H1 (cell line): Measurements from ENCODE around the gene IGSF5. TPM values are rescaled to one million over a fixed set of nuclear protein-coding genes. Genes with fewer than 3 reads are reported as not detected.

Experiments used
- CREB1 ChIP-seq: IDR thresholded peaks from 2 replicates; pipeline ENCODE4 v1.6.1; 2012; ENCODE audit warnings: inconsistent platforms
- GTF2F1 ChIP-seq: IDR thresholded peaks from 2 replicates; pipeline ENCODE4 v1.6.1; 2012; ENCODE audit warnings: low read depth, low read length, improper control_type of control experiment, borderline replicate concordance
- polyA plus RNA-seq, 7 experiments: library from polyadenylated mRNA; depleted of rRNA in 3 of 7; stranded (reverse) in 5 of 7; unstranded in 2 of 7; fragments of >200 nt in 5 of 7; fragments of 200-250 nt in 2 of 7; gene quantifications; 1 replicate in 5 of 7; 2 replicates in 1 of 7; 4 replicates in 1 of 7; pipeline versions ENCODE4 v1.2.1 to v1.2.3, GENCODE V29; 2011 to 2013; ENCODE audit warnings: missing spikeins in 2 of 7, mixed read lengths in 2 of 7
- total RNA-seq: library from RNA; stranded (reverse); fragmentation: NEBNext Ultra II Directional; extraction: Animal tissue kit (Norgen Biotek cat#: 25700); gene quantifications from 2 replicates; pipeline ENCODE4 v1.2.1, GENCODE V29; 2021

Gene IGSF5
- total and polyA plus RNA-seq, 2 of the 8 experiments (the other 6 are each of a cell fraction or from before 2014, with no cell fraction given) = 4.4 to 5.4 TPM

- no peak for TF ChIP-seq CREB1
- TF ChIP-seq GTF2F1 = no peak
Measured at GRCh38 chr21:39705849-39706248, 39.1 kb upstream of the IGSF5 start (continued).
